SK-N-DZ (cell line): ENCODE data around the gene NAA35.
"Not testable (repeated sequence)": the region's sequence is repeated elsewhere in the genome, so short reads cannot be mapped to it uniquely, and the experiment has no call there.

Source experiments
- DNase-seq: peaks from one replicate; pipeline ENCODE4 v3.0.0-alpha.2; 2015; ENCODE audit warnings: low spot score

Gene NAA35

DNA sequence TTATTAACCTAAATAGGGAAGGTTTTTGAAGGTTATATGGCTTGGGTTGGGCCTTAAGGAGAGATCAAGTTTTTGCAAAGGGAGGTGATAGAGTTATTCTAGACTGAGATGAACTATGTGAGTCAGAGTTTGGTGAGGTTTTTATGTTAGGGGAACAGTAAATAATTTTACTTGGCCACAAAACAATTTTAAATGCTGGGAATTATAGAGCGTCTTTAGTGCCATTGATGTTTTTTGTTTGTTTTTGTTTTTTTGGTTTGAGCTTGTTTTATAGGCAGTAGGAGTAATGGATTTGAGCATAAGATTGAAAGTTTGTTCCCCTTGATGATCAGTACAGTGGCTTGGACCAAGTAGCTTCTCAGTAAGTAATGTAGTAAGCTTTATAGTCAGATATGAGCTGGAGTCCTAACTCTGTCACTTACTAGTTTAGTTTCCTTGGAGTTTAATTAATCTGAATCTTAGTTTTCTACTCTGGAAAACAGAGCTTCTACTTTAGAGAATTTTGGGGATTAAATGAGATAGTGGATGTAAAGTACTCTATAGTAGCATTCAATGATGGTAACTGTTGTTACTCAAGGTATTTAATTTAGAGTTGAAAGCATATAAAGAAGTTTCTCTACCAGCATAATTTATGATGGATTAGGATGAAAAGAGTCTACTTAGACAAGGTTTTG is 2.9 kb downstream of the NAA35 start:
- DNase-seq, result no peak

DNA sequence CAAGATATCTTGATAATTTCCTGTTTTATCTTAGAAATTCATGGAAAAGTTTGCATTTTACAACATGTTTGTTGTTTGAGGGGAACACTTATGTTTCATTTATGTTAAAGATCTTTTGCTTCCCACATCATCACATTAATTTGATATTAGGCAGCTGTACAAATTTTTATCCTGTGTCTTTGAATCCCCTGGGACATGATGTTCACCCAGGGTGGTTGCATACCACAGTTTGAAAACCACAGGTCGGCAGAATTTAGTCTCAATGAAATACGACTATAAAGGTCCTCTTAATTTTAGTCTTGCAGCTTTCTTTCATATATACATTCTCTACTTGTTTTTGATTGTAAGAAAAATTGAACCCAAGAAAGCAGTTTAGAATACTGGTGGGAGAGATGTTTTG is 3.7 kb downstream of the NAA35 start:
- DNase-seq, result no peak

DNA sequence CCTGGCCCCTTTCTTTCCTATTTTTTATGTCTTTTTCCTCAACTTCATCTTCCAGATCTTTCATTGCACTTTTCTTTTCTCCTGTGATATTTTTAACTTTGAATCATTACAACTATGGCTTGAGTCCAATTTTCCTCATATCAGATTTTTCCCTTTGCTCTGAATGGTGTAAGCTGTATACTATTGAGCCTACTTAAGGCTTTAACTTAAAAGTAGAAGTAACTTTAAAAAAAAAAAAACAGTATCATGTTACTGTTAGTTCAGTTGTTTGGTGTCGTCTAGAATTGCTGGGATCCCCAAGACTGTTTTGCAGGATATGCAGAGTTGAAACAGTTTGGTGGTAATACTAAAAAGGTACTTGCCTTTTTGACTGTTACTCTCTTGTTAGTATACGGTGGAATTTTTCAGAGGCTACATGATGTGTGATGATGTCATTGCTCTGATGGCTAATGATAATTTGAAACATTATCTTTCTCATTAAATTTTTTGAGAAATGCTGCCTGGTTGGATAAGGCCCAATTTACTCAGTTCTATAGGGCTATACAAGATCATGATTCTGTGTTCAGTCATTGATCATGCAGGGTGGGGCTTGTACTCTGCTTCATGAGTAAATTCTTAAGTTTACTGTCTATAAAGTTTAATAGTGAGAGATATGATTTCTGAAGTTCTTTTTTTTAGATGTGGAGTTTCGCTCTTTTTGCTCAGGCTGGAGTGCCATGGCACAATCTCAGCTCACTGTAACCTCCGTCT is 8.8 kb downstream of the NAA35 start:
- DNase-seq, result no peak

- DNase-seq, result no peak
Measured at GRCh38 chr9:85959955-85960354, 19.0 kb downstream of the NAA35 start.

DNA sequence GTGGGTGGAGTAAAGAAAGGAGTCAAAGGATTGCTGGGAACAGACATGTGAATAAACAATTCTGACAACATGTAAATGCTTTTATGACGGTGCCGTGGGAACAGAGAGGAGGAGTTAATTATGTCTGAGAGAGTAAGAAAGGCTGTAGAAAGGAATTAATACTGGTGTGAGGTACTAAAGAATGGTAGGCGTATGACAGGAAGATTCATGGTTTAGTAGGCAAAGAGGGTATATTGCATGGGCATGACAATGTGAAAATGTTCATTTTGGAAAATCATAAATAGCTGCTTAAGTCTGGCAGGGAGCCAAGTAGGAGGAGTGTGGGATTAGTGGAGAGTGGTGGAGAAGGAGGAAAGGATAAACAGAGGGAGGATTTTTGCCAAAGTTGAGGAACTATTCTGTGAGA is 19.7 kb downstream of the NAA35 start:
- no peak for DNase-seq

DNA sequence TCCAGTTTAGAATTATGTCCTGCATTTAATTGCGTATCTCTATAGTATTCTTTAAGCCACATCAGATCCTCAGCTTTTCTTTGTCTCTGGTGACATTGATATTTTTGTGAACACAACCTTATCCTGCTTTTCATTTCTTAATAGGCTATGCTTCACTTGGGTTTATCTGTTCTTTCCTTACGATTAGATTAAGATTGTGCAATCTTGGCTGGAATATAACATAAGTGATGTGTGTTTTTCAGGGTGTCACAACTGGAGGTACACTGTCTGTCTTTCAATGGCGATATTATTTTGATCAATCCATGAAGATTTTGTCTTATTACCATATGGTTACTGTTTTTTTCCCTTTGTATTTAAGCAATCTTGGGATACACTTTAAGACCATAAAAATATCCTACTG is 23.6 kb downstream of the NAA35 start:
- no peak for DNase-seq

DNA sequence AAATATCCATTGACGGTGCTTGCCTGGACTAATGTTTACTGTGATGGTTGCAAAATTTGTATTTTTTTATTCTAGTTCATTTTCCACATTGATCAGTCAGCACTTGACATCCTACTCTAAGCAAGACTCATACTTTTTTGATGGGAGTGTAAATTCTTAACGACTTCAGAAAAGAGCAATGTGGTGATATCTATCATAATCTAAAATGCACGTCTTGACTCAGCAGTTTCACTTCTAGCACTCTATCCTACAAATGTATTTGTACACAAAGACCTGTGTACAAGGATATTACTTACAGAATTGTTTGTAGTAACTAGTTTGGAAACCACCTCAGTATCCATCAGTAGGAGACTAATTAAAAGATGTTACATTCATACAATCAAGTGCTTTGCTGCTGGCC is 24.0 kb downstream of the NAA35 start:
- no peak for DNase-seq

GRCh38 chr9:85969727-85970126 is 28.8 kb downstream of the NAA35 start:
- DNase-seq, result no peak

DNA sequence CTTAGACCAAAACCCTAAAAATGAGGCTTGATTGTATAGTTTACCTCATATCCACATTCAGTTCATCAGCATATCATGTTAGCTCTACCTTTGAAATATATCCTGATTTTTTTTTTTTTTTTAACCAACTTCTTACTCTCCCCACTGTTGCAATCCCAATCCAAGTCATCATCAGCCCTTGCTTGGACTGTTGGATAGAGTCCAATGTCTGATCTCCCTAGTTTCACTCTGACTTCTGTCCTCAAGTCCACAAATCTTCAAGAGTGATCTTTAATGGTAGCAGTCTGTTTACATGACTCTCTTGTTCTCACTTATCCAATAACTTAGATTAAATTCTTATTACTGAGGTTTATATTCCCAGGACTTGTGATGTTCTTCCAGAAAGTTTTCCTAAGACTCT is 30.8 kb downstream of the NAA35 start:
- DNase-seq, result no peak

DNA sequence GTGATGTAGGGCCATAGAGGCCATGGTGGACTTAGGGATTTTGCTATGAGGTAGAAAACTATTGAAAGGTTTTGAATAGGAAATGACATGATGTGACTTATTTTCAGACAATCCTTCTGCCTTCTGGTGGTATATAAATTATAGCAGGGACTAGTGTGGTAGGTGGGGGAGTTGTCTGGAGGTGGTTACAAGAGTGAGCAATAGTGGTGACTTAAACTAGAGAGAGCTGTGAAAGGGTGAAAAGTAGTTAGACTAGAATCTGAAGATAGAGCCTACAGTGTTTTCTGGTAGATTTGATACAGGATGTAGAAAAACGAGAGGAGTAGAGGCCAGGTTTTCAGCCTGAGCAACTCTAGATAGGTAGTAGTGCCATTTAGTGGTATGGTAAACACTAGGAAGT is 32.3 kb downstream of the NAA35 start:
- no peak for DNase-seq

GRCh38 chr9:85974055-85974547 is 33.2 kb downstream of the NAA35 start:
- DNase-seq, result not testable (repeated sequence)

GRCh38 chr9:85978496-85978895 is 37.5 kb downstream of the NAA35 start:
- DNase-seq, result no peak

- no peak for DNase-seq
Measured at GRCh38 chr9:85981369-85981768, 40.4 kb downstream of the NAA35 start.

DNA sequence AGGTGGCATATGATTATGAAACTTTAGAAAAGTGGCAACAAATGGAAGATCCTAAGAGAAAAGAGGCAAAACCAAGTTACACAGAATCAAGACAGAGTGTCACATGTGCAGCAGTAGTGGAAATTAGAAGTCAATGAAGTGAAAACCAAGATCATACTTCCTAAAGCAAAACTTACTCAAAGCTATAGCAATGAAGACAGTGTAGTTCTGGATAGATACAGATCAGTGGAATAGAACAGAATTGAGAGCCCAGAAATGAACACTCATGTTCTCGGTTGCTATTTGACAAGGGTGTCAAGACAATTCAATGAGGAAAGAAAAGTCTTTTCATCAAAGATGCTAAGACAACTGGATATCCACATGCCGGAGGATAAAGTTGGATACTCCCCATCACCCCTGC is 43.5 kb downstream of the NAA35 start:
- DNase-seq, result no peak

GRCh38 chr9:85987236-85987635 is 46.3 kb downstream of the NAA35 start:
- DNase-seq, result no peak

- DNase-seq, result no peak
Measured at GRCh38 chr9:85994191-85994590, 53.2 kb downstream of the NAA35 start.

DNA sequence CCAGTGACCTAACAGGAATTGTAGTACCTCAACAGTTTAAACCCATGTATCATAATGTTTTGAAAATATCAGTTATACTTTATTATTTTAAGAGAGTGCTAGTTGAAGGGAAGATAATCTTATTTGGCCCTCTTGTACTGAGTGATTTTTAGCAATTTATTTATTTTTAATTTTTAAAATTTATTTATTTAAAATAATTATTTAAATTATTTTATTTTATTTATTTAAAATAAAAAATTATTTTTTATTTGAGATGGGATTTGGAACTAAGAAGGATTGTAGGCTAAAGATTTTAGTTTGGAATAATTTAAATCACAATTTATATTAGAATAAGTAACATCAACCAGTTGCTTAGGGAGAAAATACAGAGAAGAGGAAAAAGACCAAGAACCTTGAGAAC is 54.2 kb downstream of the NAA35 start:
- DNase-seq, result no peak

GRCh38 chr9:85995599-85995998 is 54.7 kb downstream of the NAA35 start:
- DNase-seq, result no peak

DNA sequence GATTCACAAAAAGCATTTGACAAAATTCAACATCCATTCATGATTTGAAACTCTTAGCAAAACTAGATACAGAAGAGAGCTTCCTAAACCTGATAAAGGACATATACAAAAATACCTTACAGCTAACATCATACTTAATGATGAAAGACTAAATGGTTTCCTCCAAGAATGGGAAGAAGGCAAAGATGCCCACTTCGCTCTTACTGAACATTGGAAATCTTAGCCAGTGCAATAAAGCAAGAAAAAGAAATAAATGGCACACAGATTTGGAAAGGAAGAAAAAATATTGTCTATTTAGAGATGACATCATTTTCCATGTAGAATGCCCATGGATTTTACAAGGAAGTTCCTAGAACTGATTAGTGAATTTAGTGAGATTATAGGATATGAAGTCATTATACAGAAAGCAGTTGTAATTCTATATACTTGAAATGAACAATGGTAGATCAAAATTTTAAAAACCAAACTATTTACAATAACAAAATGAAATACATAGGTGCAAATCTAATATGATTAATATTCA is 64.4 kb downstream of the NAA35 start:
- DNase-seq, result no peak

GRCh38 chr9:86009133-86009532 is 68.2 kb downstream of the NAA35 start:
- DNase-seq, result no peak

DNA sequence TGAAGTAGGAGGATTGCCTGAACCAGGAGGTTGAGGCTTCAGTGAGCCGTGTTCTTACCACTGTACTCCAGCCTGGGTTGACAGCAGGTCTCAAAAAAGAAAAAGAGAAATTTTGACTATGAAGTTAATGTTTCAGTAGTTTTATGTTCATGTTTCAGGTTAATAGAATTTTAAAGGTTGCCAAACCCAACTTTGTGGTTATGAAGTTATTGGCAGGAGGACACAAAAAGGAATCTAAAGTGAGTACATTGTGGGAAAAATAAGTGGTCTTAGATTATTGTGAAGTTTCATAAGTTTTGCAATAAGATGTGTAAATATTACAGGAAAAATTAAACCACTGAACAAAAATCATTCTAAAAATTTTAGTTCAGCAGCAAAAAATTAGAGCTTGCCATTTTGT is 79.8 kb downstream of the NAA35 start:
- DNase-seq, result no peak

DNA sequence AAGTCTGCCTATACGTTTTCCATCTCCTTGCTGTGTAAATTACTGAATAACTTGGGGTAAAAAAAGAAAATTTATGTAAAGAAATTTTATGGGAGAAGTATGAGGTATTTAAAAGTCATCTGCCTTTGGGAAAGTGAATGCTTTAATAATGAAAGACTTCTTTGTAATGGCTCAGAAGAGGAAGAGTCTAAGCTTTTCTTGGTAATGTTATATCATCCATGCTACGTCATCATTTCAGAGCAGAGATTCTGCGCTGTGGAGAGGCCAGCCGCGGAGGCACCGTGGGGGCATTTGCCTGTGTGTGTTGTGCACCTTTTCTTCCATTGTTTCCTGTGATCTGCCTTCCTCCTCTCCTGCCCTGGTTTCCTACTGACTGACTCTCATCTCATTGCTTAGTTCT is 80.2 kb downstream of the NAA35 start:
- no peak for DNase-seq

- DNase-seq, result no peak
Measured at GRCh38 chr9:86022687-86023266, 81.8 kb downstream of the NAA35 start.
